HAP-1 (cell line): ENCODE results near the gene LMBR1.
"Not testable (repeated sequence)": the region's sequence is repeated elsewhere in the genome, so short reads cannot be mapped to it uniquely, and the experiment has no call there.

ENCODE experiments used
- DNase-seq, 2 experiments: peaks; one replicate each; pipeline ENCODE4 v3.0.0-alpha.2; 2016 to 2020; ENCODE audit warnings: low spot score in 2 of 2
- H3K27me3 ChIP-seq: fragments of 250-450 bp; sonication (Bioruptor Pico); 2 replicates; pipeline ENCODE4 v1.5.1; 2020; ENCODE audit warnings: low read depth, mild to moderate bottlenecking, moderate library complexity
- H3K36me3 ChIP-seq: fragments of 250-450 bp; sonication (Bioruptor Pico); replicated peaks from 2 replicates; pipeline ENCODE4 v1.5.1; 2020; ENCODE audit warnings: mild to moderate bottlenecking
- H3K4me1 ChIP-seq: fragments of 250-450 bp; sonication (Bioruptor Pico); 2 replicates; pipeline ENCODE4 v1.5.1; 2020; ENCODE audit warnings: mild to moderate bottlenecking
- H3K4me3 ChIP-seq: fragments of 250-450 bp; sonication (Bioruptor Pico); 2 replicates; pipeline ENCODE4 v1.5.1; 2020; ENCODE audit warnings: mild to moderate bottlenecking, moderate library complexity
- H3K9me3 ChIP-seq: fragments of 250-450 bp; sonication (Bioruptor Pico); 2 replicates; pipeline ENCODE4 v1.5.1; 2020; ENCODE audit warnings: mild to moderate bottlenecking, moderate library complexity
- in situ Hi-C: fragments of 300-500 bp; cut with MboI; formaldehyde crosslinking; loops from 3 replicates; pipeline ENCODE4 v1.14.3; 2020; ENCODE audit warnings: low sequenced_read_pairs, inconsistent platforms, mixed read lengths

The LMBR1 gene

GRCh38 chr7:156642306-156643045, 250.5 kb downstream of the LMBR1 start:
- in situ Hi-C loops, result no loop called here
- H3K4me3 ChIP-seq, result no peak overlapping the region
- no peaks in the 10 kb centered on the region for H3K9me3 ChIP-seq
- H3K36me3 ChIP-seq, result no peaks in the 10 kb centered on the region
- DNase-seq, result no peak
- H3K27me3 ChIP-seq, result no peaks in the 10 kb centered on the region
- no peaks in the 10 kb centered on the region for H3K4me1 ChIP-seq

DNA sequence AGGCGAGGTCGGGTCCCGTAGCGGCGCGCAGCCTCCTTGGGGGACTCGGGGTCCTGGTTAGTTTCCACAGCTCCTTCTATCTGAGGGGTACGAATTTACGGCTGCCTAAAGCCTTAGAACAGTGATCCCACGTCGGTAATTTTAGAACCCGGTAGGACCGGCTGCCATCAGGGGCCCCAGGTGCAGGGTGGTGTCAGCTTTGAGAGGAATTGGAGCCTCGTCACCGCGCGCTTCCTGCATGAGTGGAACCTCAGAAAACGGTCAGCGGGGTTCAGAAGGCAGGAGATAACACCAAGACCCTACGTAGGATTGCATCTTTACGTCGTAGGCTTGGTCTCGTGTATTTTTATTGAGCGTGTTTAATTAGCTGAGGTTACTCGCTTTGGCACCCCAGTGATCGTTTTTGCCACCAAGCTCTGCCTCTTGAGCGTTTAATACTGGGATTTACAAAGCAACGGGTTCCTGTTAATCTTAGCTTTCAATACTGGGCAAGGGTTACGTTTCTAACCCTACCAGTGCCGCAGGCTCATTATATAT, 252.0 kb downstream of the LMBR1 start:
- DNase-seq, result no peak
- no peaks in the 10 kb centered on the region for H3K27me3 ChIP-seq
- H3K36me3 ChIP-seq, result no peaks in the 10 kb centered on the region
- H3K9me3 ChIP-seq, result no peaks in the 10 kb centered on the region
- no peaks in the 10 kb centered on the region for H3K4me1 ChIP-seq
- in situ Hi-C loops, result no loop called here
- no peak overlapping the region for H3K4me3 ChIP-seq

GRCh38 chr7:156640257-156640948, 252.6 kb downstream of the LMBR1 start, which contains the start of gene RNF32:
Gene RNF32 (plus strand): TSS chr7:156640774. CDS start chr7:156643878, 3,104 bp downstream.
- H3K4me3 ChIP-seq, result no peak within 1 kb of the TSS
- no peaks in the 10 kb centered on the region for H3K36me3 ChIP-seq
- DNase-seq, result no peak
- H3K4me1 ChIP-seq, result no peaks in the 10 kb centered on the region
- H3K9me3 ChIP-seq, result no peaks in the 10 kb centered on the region
- in situ Hi-C loops, result no loop called here
- H3K27me3 ChIP-seq, result no peaks in the 10 kb centered on the region

DNA sequence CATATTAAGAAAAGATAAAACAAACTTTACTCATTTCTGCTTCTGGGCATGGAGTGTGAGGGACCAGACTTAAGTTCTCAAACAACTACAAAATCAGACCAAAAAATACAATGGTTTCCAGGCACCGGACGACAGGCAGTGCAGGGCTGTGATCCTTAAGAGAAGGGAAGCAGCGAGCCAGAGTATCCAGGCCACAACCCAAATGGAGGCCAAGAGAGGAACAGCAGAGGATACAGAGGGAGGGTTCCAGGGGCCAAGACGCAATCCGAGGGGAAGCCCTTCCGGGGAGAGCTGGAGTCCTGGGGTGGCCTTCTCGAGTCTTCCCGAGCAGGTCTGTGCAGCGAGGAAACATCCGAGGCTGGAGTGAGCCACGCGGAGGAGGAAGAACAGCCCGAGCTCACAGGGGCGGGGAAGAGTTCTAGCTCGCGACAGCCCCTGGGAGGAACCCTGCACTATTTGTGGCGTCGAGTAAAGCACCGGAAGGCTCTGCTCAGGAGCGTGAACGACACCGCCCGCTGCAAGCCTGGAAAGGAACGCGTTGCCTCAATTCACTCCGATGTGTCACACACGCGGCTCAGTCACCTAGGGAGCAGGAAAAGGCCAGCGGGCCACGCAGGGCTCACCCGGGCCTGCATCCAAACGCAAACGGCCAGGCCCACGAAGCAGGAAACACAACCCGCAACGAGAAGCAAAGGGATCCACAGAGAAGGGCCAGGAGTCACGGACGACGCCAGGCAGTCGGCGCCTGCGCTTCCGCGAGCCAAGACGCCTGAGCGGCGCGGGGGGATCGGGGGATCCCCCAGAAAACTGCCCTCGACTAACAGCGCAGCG, 253.3 kb downstream of the LMBR1 start:
- no peak for DNase-seq
- no peaks in the 10 kb centered on the region for H3K4me1 ChIP-seq
- H3K4me3 ChIP-seq, result no peak overlapping the region
- no peaks in the 10 kb centered on the region for H3K27me3 ChIP-seq
- in situ Hi-C loops, result no loop called here
- no peaks in the 10 kb centered on the region for H3K36me3 ChIP-seq
- no peaks in the 10 kb centered on the region for H3K9me3 ChIP-seq

GRCh38 chr7:156638443-156639077, 254.4 kb downstream of the LMBR1 start:
- Histone ChIP-seq H3K4me1 (no peaks in the 10 kb centered on the region), H3K9me3 (no peaks in the 10 kb centered on the region), H3K4me3 (no peak overlapping the region), H3K27me3 (no peaks in the 10 kb centered on the region), H3K36me3 (no peaks in the 10 kb centered on the region)
- in situ Hi-C loops, result no loop called here
- no peak for DNase-seq

DNA sequence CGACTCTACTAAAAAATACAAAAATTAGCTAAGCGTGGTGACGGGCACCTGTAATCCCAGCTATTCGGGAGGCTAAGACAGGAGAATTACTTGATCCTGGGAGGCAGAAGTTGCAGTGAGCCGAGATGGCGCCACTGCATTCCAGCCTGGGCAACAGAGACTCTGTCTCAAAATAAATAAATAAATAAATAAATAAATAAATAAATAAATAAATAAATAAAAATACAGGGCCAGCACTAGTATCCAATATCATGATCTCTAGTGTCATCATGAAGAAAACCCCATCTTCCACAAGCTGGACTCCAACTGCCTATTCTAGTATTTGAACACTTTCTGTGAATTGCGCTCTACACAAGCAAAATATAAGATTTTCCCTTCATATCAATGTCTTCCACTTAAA, 255.9 kb downstream of the LMBR1 start:
- in situ Hi-C loops, H3K9me3 ChIP-seq, H3K4me3 ChIP-seq, H3K4me1 ChIP-seq, DNase-seq, H3K27me3 ChIP-seq, H3K36me3 ChIP-seq: not testable (repeated sequence)

DNA sequence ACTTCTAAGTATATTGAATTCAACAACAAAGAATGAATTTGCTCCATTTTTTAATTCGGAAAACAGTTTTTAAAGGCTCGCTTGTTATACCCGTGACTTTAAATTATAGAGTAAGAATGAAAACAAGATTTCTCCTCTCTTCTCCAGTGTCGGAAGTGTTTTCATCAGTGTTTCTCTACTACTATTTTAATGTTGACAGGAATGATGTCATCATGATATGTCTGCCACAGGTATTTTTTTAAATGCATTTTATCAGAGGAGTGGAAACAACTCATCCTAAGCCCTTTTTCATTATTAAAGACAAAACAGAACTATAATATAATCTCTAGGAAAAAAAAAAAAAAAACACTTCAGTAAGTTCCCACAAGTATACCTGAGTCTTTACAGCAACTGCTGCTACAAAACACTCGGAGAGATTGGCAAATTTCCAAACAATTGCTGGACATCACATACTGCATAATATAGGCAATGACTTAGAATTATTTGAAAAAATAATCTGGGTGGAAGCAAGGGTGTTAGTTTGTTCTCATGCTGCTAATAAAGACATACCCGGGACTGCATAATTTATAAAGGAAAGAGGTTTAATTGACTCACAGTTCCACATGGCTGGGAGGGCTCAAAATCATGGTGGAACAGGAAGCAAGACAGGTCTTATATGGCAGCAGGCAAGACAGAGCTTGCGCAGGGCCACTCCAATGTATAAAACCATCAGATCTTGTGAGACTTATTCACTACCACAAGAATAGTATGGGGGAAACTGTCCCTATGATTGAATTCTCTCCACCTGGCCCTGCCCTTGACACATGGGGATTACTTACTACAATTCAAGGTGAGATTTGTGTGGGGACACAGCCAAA, 257.2 kb downstream of the LMBR1 start:
- no peaks in the 10 kb centered on the region for H3K27me3 ChIP-seq
- no peaks in the 10 kb centered on the region for H3K4me1 ChIP-seq
- DNase-seq, result no peak
- no peak overlapping the region for H3K4me3 ChIP-seq
- H3K9me3 ChIP-seq, result no peaks in the 10 kb centered on the region
- in situ Hi-C loops, result no loop called here
- H3K36me3 ChIP-seq, result no peaks in the 10 kb centered on the region

- Histone ChIP-seq H3K36me3 (no peaks in the 10 kb centered on the region), H3K9me3 (no peaks in the 10 kb centered on the region), H3K4me3 (no peak overlapping the region), H3K27me3 (no peaks in the 10 kb centered on the region), H3K4me1 (no peaks in the 10 kb centered on the region)
- no peak for DNase-seq
- in situ Hi-C loops, result no loop called here
These were observed 258.9 kb downstream of the LMBR1 start for GRCh38 chr7:156634117-156634516.

DNA sequence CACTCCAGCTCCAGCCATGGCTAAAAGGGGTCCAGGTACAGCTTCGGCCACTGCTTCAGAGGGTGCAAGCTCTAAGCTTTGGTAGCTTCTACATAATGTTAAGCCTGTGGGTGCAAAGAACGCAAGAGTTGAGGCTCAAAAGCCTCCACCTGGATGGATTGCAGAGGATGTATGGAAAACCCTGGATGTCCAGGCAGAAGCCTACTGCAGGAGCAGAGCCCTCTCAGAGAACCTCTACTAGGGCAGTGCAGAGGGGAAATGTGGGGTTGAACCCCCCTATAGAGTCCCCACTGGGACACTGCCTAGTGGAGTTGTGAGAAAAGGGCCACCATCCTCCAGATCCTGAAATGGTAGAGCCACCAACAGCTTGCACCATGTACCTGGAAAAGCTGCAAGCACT, 263.1 kb downstream of the LMBR1 start:
- no peak for DNase-seq
- Histone ChIP-seq H3K27me3 (no peaks in the 10 kb centered on the region), H3K4me3 (no peak overlapping the region), H3K9me3 (peaks cover 4% of the 10 kb centered on the region), H3K36me3 (no peaks in the 10 kb centered on the region), H3K4me1 (no peaks in the 10 kb centered on the region)
- in situ Hi-C loops, result no loop called here

DNA sequence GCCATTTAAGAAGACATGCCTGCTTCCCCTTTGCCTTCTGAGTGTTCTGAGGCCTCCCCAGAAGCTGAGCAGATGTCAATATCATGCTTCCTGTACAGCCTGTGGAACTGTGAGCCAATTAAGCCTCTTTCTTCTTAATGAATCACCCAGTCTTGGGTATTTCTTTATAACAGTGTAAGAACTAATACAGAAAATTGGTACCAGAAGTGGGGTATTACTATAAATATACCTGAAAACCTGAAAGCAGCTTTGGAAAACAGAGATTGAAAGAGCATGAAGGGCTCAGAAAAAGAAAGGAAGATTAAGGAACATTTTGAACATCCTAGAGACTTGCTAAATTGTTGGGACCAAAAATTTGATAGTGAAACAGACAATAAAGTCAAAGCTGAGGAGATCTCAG, 264.4 kb downstream of the LMBR1 start:
- no peaks in the 10 kb centered on the region for H3K36me3 ChIP-seq
- DNase-seq, result no peak
- in situ Hi-C loops, result no loop called here
- H3K27me3 ChIP-seq, result no peaks in the 10 kb centered on the region
- H3K9me3 ChIP-seq, result peaks cover 4% of the 10 kb centered on the region
- H3K4me3 ChIP-seq, result no peak overlapping the region
- no peaks in the 10 kb centered on the region for H3K4me1 ChIP-seq
